ENCODE measurements around the gene BRK1.

- TF ChIP-seq RCOR1 (IDR thresholded peaks at IDR 0.05; ENCODE audit: low read length) (no peak), CTCF (IDR thresholded peaks at IDR 0.05) (no peak)
Measured at GRCh38 chr3:10116928-10117327, 1.5 kb downstream of the BRK1 start.
